Thyroid gland (tissue), 4 donors: ENCODE results near the gene CEACAM8. TPM values are rescaled to one million over a fixed set of nuclear protein-coding genes. Genes with fewer than 3 reads are reported as not detected.
"Not testable (repeated sequence)": the region's sequence is repeated elsewhere in the genome, so short reads cannot be mapped to it uniquely, and the experiment has no call there.

Experiments used
- DNase-seq, 2 donors: peaks; one replicate each; pipeline ENCODE4 v3.0.0-alpha.2; 2019
- H3K27ac ChIP-seq, 3 donors: fragments of 200-600 bp; sonication (generic); 1 replicate in 2 of 3; 2 replicates in 1 of 3; pipeline ENCODE4 v1.5.1; 2016 to 2019; ENCODE audit warnings: mild to moderate bottlenecking in 1 of 3, moderate library complexity in 1 of 3
- H3K27me3 ChIP-seq: fragments of 200-600 bp; sonication (generic); one replicate; pipeline ENCODE4 v1.5.1; 2019
- H3K36me3 ChIP-seq, 2 donors: fragments of 200-600 bp; sonication (generic); one replicate each; pipeline ENCODE4 v1.5.1; 2016 to 2019
- H3K4me1 ChIP-seq, 2 donors: fragments of 200-600 bp; sonication (generic); one replicate each; pipeline ENCODE4 v1.5.1; 2017 to 2019
- H3K4me3 ChIP-seq, 3 donors: fragments of 200-600 bp; sonication (generic); replicated peaks in 1 of 3; 1 replicate in 2 of 3; 2 replicates in 1 of 3; pipeline ENCODE4 v1.5.1; 2016; ENCODE audit warnings: mild to moderate bottlenecking in 1 of 3
- H3K9me3 ChIP-seq: fragments of 200-600 bp; sonication (generic); one replicate; pipeline ENCODE4 v1.5.1; 2017
- CTCF ChIP-seq, 6 experiments: fragments of 200-600 bp in 3 of 6; fragments of 450-650 bp in 3 of 6; sonication (generic) in 3 of 6; IDR thresholded peaks; one replicate each; pipeline ENCODE4 v1.5.1; 2016 to 2019; ENCODE audit warnings: antibody characterized with exemption in 6 of 6, mild to moderate bottlenecking in 2 of 6, inconsistent platforms in 1 of 6, moderate library complexity in 1 of 6
- POLR2A ChIP-seq, 2 donors: fragments of 450-650 bp; IDR thresholded peaks; one replicate each; pipeline ENCODE4 v1.6.1; 2017; ENCODE audit warnings: antibody characterized with exemption in 2 of 2, mild to moderate bottlenecking in 2 of 2, moderate library complexity in 1 of 2
- WGBS, 2 donors: methylation state at CpG; one replicate each; pipeline ENCODE4 v1.1.5; 2017; 5-methylcytosine and 5-hydroxymethylcytosine counted together
- intact Hi-C: fragments of 100-400 bp; cut with DNase I; formaldehyde crosslinking; loops from one replicate; pipeline ENCODE4 v1.15.1; 2023
- total RNA-seq, 4 donors: library from RNA; depleted of rRNA; stranded (reverse); fragments of >200 nt; gene quantifications; one replicate each; pipeline ENCODE4 v1.2.3, GENCODE V29; 2016

CEACAM8 gene
- total RNA-seq, 4 donors from 2014 or later, result not detected

- Histone ChIP-seq H3K27ac (no peak overlapping the region), H3K27me3 (no peaks in the 10 kb centered on the region), H3K4me3 (no peak overlapping the region), H3K9me3 (no peaks in the 10 kb centered on the region), H3K36me3 (no peaks in the 10 kb centered on the region), H3K4me1 (no peaks in the 10 kb centered on the region)
- 59 to 65% methylated on average over 2 of the region's 2 CpGs for WGBS, 2 donors
- TF ChIP-seq CTCF (IDR thresholded peaks at IDR 0.05), result no peak
- no peak for TF ChIP-seq POLR2A (IDR thresholded peaks at IDR 0.05)
- intact Hi-C loops, result no loop called here
- DNase-seq, result no peak
Observed at GRCh38 chr19:42628411-42629140, 33.9 kb upstream of the CEACAM8 start.

- Histone ChIP-seq H3K9me3 (no peaks in the 10 kb centered on the region), H3K4me1 (no peaks in the 10 kb centered on the region), H3K4me3 (no peak overlapping the region), H3K27me3 (no peaks in the 10 kb centered on the region), H3K27ac (no peak overlapping the region), H3K36me3 (no peaks in the 10 kb centered on the region)
- 52 to 65% methylated on average over 2 of the region's 2 CpGs for WGBS, 2 donors
- no peak for DNase-seq
- no peak for TF ChIP-seq POLR2A (IDR thresholded peaks at IDR 0.05)
- no peak for TF ChIP-seq CTCF (IDR thresholded peaks at IDR 0.05)
- intact Hi-C loops, result no loop called here
Observed at GRCh38 chr19:42627916-42628315, 33.2 kb upstream of the CEACAM8 start.

- Histone ChIP-seq H3K36me3 (no peaks in the 10 kb centered on the region), H3K27me3 (no peaks in the 10 kb centered on the region), H3K4me1 (no peaks in the 10 kb centered on the region), H3K9me3 (no peaks in the 10 kb centered on the region), H3K4me3 (no peak overlapping the region), H3K27ac (no peak overlapping the region)
- intact Hi-C loops, result no loop called here
- 80 to 94% methylated on average over 1 to 2 of the region's 2 CpGs for WGBS, 2 donors
- TF ChIP-seq POLR2A (IDR thresholded peaks at IDR 0.05) (no peak), CTCF (IDR thresholded peaks at IDR 0.05) (no peak)
- DNase-seq, result no peak
Observed at GRCh38 chr19:42626181-42626580, 31.5 kb upstream of the CEACAM8 start.

GRCh38 chr19:42619271-42619670, 24.5 kb upstream of the CEACAM8 start:
- H3K9me3 ChIP-seq, result no peaks in the 10 kb centered on the region
- H3K27ac ChIP-seq, result no peak overlapping the region
- TF ChIP-seq CTCF (IDR thresholded peaks at IDR 0.05) (no peak), POLR2A (IDR thresholded peaks at IDR 0.05) (no peak)
- no peak for DNase-seq
- no peaks in the 10 kb centered on the region for H3K27me3 ChIP-seq
- WGBS, 2 donors, result 91 to 95% methylated on average over 1 of the region's 1 CpG
- intact Hi-C loops, result no loop called here
- H3K4me3 ChIP-seq, result no peak overlapping the region
- no peaks in the 10 kb centered on the region for H3K36me3 ChIP-seq
- H3K4me1 ChIP-seq, result no peaks in the 10 kb centered on the region

- no peak overlapping the region for H3K27ac ChIP-seq
- 53% methylated on average over 5 of the region's 5 CpGs for WGBS, 2 donors
Observed at GRCh38 chr19:42613666-42614065, 18.9 kb upstream of the CEACAM8 start.

GRCh38 chr19:42610401-42610915, 15.7 kb upstream of the CEACAM8 start:
- H3K36me3 ChIP-seq, H3K4me1 ChIP-seq, H3K9me3 ChIP-seq, H3K4me3 ChIP-seq, H3K27ac ChIP-seq, intact Hi-C loops, H3K27me3 ChIP-seq, DNase-seq: not testable (repeated sequence)
- 80 to 95% methylated on average over 1 to 8 of the region's 33 CpGs for WGBS, 2 donors

More at GRCh38 chr19:42613666-42614065, 18.9 kb upstream of the CEACAM8 start:
- no peaks in the 10 kb centered on the region for H3K36me3 ChIP-seq
- TF ChIP-seq CTCF (IDR thresholded peaks at IDR 0.05) (no peak), POLR2A (IDR thresholded peaks at IDR 0.05) (no peak)
- no peaks in the 10 kb centered on the region for H3K27me3 ChIP-seq
- H3K4me3 ChIP-seq, result no peak overlapping the region
- intact Hi-C loops, result no loop called here
- DNase-seq, result no peak
- no peaks in the 10 kb centered on the region for H3K9me3 ChIP-seq
- no peaks in the 10 kb centered on the region for H3K4me1 ChIP-seq
